Glutamatergic neuron (in vitro differentiated cells): ENCODE data around the gene KRTAP9-6. TPM values are rescaled to one million over a fixed set of nuclear protein-coding genes. Genes with fewer than 3 reads are reported as not detected.

Experiments
- DNase-seq: peaks from one replicate; pipeline ENCODE4 v3.0.0; 2022
- H3K27ac Mint-ChIP-seq: one replicate; pipeline ENCODE4 v1.8.0; 2020; ENCODE audit warnings: mild to moderate bottlenecking, mixed read lengths, inconsistent platforms; ENCODE audit not compliant: unreplicated experiment
- H3K27me3 Mint-ChIP-seq: one replicate; pipeline ENCODE4 v1.8.0; 2020; ENCODE audit warnings: mild to moderate bottlenecking, moderate library complexity, mixed read lengths, inconsistent platforms; ENCODE audit not compliant: unreplicated experiment
- H3K36me3 Mint-ChIP-seq: one replicate; pipeline ENCODE4 v1.8.0; 2020; ENCODE audit warnings: mild to moderate bottlenecking, mixed read lengths, inconsistent platforms; ENCODE audit not compliant: unreplicated experiment
- H3K4me1 Mint-ChIP-seq: one replicate; pipeline ENCODE4 v1.8.0; 2020; ENCODE audit warnings: mild to moderate bottlenecking, low read depth, mixed read lengths, inconsistent platforms; ENCODE audit not compliant: unreplicated experiment
- H3K4me3 Mint-ChIP-seq: one replicate; pipeline ENCODE4 v1.8.0; 2020; ENCODE audit warnings: mild to moderate bottlenecking, mixed read lengths, inconsistent platforms; ENCODE audit not compliant: unreplicated experiment
- H3K9me3 Mint-ChIP-seq: one replicate; pipeline ENCODE4 v1.8.0; 2020; ENCODE audit warnings: mild to moderate bottlenecking, moderate library complexity, mixed read lengths, inconsistent platforms; ENCODE audit not compliant: unreplicated experiment
- total RNA-seq: library from RNA; stranded (reverse); fragmentation: NEBNext Ultra II Directional; extraction: Animal tissue kit (Norgen Biotek cat#: 25700); gene quantifications from one replicate; pipeline ENCODE4 v1.2.1, GENCODE V29; 2021; ENCODE audit not compliant: unreplicated experiment
- TF ChIP-seq, protein P1 (sequence below): fragments of 200-600 bp; sonication (generic); IDR thresholded peaks from one replicate; pipeline ENCODE4 v1.5.0; 2021; ENCODE audit not compliant: partially characterized antibody, unreplicated experiment

The KRTAP9-6 gene
- total RNA-seq, 1 donor from 2014 or later: not detected

DNA sequence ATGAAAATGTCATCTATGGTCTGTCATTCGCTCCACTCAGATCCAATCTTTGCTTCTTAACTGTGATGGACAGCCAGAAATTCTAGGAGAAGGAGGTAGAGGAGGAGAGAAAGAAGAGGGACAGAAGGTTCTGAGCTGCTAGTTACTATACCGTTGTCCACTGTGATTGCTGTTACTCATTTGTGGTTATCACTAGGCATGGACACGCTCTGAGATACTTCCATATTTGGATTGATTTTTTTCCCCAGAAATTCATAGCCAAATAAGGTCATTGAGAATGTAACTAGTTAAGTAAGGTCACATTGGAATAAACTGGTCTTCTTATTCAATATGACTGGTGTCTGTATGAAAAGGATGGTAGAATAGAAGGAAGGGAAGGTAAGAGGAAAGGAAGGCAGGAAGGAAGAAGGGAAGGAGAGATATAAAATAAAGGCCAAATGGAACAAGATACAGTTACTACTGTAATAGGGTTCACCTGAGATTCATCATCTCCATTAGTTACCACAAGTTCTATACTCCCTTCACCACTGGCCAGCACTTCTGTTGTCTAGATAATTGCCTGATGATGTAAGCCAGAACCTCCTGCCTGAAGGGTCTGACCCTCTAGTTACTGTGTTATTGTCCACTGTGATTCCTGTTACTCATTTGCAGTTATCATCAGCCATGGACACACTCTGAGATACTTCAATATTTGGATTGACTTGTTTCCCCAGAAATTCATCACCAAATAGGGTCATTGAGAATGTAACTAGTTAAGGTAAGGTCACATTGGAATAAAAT is 13.2 kb downstream of the KRTAP9-6 start:
- peaks cover 7% of the 10 kb centered on the region for H3K36me3 Mint-ChIP-seq

DNA sequence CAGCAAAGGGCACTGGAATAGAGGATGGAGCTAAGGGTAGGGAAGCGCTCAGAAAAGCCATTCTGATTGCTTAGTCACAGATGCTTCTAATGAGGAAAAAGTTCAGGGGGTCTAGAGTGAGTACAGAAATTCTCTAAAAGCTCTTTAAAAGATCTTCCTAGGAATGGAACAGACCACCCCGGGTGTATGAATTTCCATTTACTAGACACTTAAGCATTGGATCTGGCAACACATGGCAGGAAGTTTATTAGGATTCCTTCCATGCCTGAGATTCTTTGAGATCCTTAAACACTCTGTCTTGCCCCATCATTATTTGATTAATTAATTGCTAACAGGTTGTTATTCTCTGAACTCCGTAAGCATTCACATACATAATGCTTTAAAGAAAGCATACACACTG is 18.9 kb downstream of the KRTAP9-6 start:
- Mint-ChIP-seq H3K9me3 (no peaks in the 10 kb centered on the region), H3K4me1 (no peaks in the 10 kb centered on the region), H3K4me3 (no peak overlapping the region), H3K27ac (no peak overlapping the region), H3K27me3 (no peaks in the 10 kb centered on the region), H3K36me3 (peaks cover 6% of the 10 kb centered on the region)
- TF ChIP-seq, protein P1, sequence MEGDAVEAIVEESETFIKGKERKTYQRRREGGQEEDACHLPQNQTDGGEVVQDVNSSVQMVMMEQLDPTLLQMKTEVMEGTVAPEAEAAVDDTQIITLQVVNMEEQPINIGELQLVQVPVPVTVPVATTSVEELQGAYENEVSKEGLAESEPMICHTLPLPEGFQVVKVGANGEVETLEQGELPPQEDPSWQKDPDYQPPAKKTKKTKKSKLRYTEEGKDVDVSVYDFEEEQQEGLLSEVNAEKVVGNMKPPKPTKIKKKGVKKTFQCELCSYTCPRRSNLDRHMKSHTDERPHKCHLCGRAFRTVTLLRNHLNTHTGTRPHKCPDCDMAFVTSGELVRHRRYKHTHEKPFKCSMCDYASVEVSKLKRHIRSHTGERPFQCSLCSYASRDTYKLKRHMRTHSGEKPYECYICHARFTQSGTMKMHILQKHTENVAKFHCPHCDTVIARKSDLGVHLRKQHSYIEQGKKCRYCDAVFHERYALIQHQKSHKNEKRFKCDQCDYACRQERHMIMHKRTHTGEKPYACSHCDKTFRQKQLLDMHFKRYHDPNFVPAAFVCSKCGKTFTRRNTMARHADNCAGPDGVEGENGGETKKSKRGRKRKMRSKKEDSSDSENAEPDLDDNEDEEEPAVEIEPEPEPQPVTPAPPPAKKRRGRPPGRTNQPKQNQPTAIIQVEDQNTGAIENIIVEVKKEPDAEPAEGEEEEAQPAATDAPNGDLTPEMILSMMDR: no peak
- DNase-seq: no peak

More for the DNA sequence above, 13.2 kb downstream of the KRTAP9-6 start:
- Mint-ChIP-seq H3K9me3 (no peaks in the 10 kb centered on the region), H3K27me3 (peaks cover 4% of the 10 kb centered on the region), H3K27ac (no peak overlapping the region), H3K4me3 (no peak overlapping the region), H3K4me1 (no peaks in the 10 kb centered on the region)
- TF ChIP-seq, protein P1: no peak
- no peak for DNase-seq

DNA sequence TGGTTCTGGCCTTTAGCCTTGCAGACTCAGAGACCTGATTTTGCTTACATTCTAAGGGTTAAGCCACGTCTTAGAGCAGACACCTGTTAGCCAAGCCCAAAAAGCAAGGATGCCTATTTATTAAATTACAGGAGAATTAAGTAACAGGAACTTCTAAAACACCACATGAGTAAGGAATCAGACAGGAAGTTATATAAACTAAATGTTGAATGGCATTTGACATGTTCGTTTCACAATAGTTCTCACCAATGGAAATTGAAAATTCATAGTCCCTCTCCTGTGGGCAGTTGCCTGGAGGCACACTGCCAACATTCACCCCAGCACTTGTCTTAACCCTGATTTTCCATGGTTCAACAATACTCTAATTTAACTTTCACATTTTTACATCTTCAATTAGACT is 19.4 kb downstream of the KRTAP9-6 start:
- no peaks in the 10 kb centered on the region for H3K27me3 Mint-ChIP-seq
- TF ChIP-seq, protein P1: no peak
- H3K4me1 Mint-ChIP-seq: no peaks in the 10 kb centered on the region
- no peak for DNase-seq
- no peak overlapping the region for H3K27ac Mint-ChIP-seq
- no peak overlapping the region for H3K4me3 Mint-ChIP-seq
- no peaks in the 10 kb centered on the region for H3K9me3 Mint-ChIP-seq
- peaks cover under 1% of the 10 kb centered on the region for H3K36me3 Mint-ChIP-seq

DNA sequence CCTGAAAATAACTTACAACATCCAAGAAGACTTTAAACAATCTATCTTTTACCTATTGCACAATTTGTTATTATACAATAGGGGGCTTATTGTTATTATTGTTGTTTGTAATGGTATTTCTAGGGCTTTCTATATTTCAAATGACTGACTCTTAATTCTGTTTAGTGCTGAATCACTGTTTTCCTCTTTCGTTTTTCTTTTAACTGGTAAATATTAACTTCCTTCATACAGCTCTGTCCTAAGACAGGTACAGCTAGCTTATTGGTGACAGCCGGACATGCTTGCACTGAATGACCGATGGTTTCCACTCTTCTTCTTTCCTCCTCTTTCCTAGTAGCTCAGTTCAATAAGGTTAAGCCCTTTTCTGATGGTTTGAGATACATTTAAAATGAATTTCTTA is 21.9 kb downstream of the KRTAP9-6 start:
- TF ChIP-seq, protein P1: no peak
- H3K36me3 Mint-ChIP-seq: no peaks in the 10 kb centered on the region
- H3K27ac Mint-ChIP-seq: no peak overlapping the region

DNA sequence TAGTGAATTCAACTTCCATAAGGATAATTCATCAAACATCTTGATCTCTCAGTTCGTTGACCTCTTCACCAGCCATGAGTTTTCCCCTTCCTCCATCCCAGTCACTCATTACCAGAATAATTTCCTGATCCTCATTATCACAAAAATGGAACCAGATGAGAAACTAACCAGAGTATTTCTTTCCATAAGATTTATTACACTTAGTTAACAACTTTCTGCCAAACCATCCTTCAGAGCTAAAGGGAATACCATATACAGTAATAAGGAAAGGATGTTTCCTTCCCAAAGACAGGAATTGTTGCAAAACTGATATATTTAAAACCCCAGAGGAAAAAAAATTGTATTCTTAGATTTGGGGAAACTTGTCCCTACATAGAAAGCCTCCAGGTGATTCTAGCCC is 28.8 kb downstream of the KRTAP9-6 start:
- H3K27me3 Mint-ChIP-seq: no peaks in the 10 kb centered on the region
- no peak for DNase-seq
- TF ChIP-seq, protein P1: no peak
- H3K36me3 Mint-ChIP-seq: no peaks in the 10 kb centered on the region
- H3K9me3 Mint-ChIP-seq: peaks cover 2% of the 10 kb centered on the region
- H3K4me1 Mint-ChIP-seq: no peaks in the 10 kb centered on the region
- no peak overlapping the region for H3K4me3 Mint-ChIP-seq
- no peak overlapping the region for H3K27ac Mint-ChIP-seq

More for the DNA sequence above, 21.9 kb downstream of the KRTAP9-6 start:
- no peaks in the 10 kb centered on the region for H3K9me3 Mint-ChIP-seq
- H3K27me3 Mint-ChIP-seq: no peaks in the 10 kb centered on the region
- H3K4me1 Mint-ChIP-seq: no peaks in the 10 kb centered on the region
- DNase-seq: no peak
- H3K4me3 Mint-ChIP-seq: no peak overlapping the region
